NCI-H128 (cell line): Measurements from ENCODE around the gene RPRD1B.
A peak's percentile ranks its signal among the peaks of the same experiment; 100 is the strongest.

Experiments used
- DNase-seq: peaks from one replicate; lab custom pipeline; 2025; ENCODE audit not compliant: unreplicated experiment; lab: John Stamatoyannopoulos, UW

The RPRD1B gene

DNA sequence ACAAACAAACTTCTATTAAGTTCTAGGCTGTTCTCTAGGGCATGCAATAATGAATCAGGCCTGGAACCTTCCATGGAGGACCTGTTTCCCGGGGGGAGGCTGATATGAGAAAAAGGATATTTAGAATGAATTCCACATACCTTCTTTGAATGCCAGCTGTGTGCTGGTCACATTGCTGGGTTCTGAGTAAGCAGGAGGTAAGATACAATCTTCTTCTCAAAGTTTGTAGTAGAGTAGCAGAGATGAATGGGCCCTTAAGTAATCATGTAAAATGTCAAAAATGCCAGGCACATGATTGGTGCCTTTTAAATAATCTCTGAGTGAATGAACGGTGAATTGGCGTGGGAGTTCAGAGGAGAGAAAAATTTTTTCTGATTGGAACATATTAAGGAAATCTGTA lies 84.1 kb downstream of the RPRD1B start:
- no peak for DNase-seq

DNA sequence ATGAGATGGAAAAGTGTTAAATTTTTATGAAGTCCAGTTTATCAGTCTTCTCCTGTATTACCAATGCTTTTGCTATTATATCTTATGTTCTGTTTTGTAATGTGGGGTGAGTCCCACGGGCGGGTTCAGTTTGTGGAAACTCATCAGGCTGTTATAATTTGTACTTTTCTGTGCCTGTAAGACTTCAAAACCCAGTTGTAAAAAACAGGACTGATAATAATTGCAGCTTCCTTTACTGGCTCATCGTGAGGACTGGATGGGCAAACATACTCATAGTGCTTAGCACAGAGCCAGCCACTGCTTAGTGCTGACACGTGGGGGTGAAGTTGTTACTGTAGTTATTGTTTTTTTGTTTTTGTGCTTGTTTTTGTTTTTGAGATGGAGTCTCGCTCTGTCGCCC lies 85.9 kb downstream of the RPRD1B start:
- no peak for DNase-seq

GRCh38 chr20:38120625-38120988 lies 87.1 kb downstream of the RPRD1B start:
- no peak for DNase-seq

GRCh38 chr20:38121741-38122140 lies 88.2 kb downstream of the RPRD1B start:
- DNase-seq = no peak

GRCh38 chr20:38123021-38123587 lies 89.6 kb downstream of the RPRD1B start:
- no peak for DNase-seq

DNA sequence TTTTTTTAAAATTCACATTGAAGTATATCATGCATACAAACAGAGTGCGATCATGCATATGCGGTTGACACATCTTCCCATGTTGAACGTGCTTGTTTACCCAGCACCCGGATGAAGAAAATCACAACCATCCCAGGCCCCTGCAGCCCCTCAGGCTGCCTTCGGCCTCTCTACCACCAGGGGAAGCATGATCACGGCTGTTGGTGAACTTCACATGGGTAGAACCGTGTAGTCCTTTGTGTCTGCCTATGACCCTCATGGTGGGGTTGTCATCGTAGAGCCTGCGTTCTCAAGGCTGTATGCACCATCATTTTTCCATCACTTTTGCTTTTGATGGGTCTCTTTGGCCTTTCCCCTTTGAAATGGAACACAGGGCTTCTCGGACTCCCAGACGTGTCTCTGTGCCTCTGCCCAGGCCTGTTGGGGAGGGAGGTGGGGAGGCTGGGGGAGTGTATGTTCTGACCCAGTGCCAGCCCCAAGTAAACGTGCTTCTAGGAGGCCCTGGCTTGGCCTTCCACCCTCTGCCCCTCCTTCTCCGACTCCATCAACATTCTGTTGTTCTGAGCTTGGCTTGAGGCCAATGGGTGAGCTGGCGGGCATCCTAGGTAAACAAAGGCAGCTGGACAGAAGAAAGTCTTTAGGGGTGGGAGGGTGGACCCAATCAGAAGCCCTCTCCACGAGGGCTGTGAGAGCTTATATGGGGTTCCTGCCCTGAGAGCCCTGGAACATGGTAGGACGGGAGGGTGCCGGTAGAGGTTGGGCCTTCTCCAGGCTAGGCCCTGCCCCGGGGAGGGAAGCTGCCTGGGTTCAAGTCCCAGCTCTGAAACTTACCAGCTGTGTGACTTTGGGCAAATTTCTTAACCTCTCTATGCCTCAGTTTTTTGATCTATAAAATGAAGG lies 91.9 kb downstream of the RPRD1B start:
- peak; percentile 7 for DNase-seq

GRCh38 chr20:38126146-38126921 lies 92.8 kb downstream of the RPRD1B start:
- DNase-seq = no peak

GRCh38 chr20:38126932-38127621 lies 93.5 kb downstream of the RPRD1B start:
- no peak for DNase-seq

DNA sequence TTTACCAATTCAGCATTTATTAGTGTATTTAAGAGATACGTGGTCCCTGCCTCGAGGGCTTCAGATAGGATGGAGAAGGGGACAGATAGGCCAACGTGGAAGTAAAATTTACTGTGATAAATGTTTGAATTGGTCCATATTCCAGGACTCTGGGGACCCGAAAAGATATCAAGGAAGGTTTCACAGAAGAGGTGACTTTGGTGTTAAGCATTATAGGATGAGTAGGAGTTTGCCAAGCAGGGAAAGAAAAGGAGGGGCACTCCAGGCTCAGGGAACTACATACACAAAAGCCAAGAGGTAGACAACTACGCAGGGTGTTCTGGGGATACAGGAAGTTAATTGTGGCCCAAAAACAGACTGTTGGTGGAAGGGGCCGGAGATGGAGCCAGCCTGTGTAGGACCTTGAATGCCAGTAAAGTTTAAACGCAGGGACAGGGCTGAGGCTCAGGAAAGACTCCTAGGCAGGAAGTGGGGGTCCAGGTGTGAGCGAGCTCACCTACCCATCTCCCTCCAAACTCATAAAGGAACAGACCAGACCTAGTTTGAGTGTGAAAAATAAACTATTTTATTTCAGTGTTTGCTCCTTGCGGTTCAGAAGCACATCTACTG lies 94.5 kb downstream of the RPRD1B start:
- DNase-seq = no peak

- no peak for DNase-seq
Measured at GRCh38 chr20:38128691-38129090, 95.1 kb downstream of the RPRD1B start.

- no peak for DNase-seq
Measured at GRCh38 chr20:38129248-38129865, 95.8 kb downstream of the RPRD1B start.

GRCh38 chr20:38129893-38130609 lies 96.5 kb downstream of the RPRD1B start:
- no peak for DNase-seq

DNA sequence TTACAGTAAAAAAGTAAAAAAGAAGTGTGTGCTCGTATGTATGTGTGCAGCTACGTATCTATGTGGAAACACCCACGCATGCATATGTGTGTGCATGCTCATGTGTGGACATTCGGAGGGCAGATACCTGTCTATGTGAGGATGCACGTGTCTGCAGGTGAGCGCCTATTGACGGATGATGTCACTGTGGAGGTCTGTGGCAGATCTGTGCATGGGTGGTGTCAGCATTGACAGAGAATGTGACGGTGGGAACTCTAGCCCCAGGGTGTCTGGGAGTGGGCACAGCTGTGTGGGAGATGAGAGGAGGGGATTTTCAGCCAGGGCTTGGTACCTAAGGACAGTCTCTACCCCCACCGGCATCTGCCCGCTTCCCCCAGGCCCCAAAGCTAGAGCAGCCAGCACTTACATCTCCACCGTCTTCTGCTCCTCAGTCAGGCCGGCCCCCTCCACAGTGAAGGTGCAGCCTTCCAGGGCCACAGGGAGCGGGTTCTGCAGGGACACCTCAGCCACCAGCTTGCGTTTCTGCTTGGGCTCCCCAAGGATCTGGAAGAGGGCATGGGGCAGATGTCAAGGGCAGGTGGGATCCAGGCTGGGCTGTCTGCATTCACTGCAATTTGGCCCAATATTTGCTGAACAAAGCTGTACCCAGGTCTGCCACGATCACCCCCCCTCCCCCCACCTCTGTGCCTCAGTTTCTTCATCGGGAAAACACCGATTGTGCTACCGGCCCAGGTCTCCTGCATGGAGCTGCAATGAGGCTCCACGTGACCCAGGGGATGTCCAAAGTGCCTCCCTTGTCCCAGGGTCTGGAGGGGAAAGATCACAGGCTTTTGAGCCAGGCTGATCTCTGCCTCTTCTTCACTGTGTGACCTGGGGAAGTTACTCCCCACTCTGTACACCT lies 97.4 kb downstream of the RPRD1B start:
- no peak for DNase-seq

- no peak for DNase-seq
Measured at GRCh38 chr20:38131588-38132121, 98.1 kb downstream of the RPRD1B start.

- no peak for DNase-seq
Measured at GRCh38 chr20:38132156-38132909, 98.8 kb downstream of the RPRD1B start.

DNA sequence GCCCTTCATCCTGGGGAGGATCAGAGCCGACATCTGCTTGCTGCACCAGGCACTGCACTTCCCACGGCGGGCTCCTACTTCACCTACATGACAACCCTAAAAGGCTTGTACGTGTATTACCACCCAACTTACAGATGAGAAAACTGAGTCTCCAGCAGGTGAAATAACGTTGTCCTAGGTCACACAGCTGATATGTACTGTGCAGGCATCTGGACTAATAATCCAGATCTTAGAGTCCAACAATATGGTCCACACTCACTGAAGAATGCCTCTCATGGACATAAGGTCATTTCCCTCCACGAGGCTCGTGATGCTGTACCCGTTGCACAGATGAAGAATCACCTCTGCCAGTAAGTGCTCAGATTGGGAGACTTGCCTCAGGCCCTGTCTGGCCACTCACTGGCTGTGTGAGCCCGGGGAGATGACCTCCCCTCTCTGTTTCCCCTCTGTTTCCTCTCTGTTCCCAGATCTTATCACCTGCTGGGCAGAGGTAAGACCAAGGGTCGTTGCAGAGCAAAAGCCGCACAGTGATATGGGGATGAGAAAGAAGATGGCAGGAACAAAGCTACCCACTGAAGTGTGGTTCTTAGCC lies 99.5 kb downstream of the RPRD1B start:
- no peak for DNase-seq

GRCh38 chr20:38133680-38134426 lies 100.3 kb downstream of the RPRD1B start:
- no peak for DNase-seq
